Astrocyte (in vitro differentiated cells and primary cell): ENCODE results near the gene TBC1D8. TPM values are rescaled to one million over a fixed set of nuclear protein-coding genes. Genes with fewer than 3 reads are reported as not detected.

Experiments used
- DNase-seq: peaks from one replicate; pipeline ENCODE4 v3.0.0-alpha.2; 2010; ENCODE audit warnings: low read depth
- FAIRE-seq: peaks from 2 replicates; lab custom pipeline; 2011; peaks lifted over from hg19 to GRCh38; lab: Jason Lieb, UNC
- H2AFZ ChIP-seq: 2 replicates; pipeline ENCODE4 v1.6.0; 2012; ENCODE audit warnings: low read depth, low read length, inconsistent platforms
- H3K27ac ChIP-seq: 2 replicates; pipeline ENCODE4 v1.5.1; 2011; ENCODE audit warnings: low read depth, low read length, inconsistent platforms
- H3K27me3 ChIP-seq: 2 replicates; pipeline ENCODE4 v1.6.0; 2011; ENCODE audit warnings: low read length, inconsistent platforms; ENCODE audit not compliant: insufficient read depth
- H3K36me3 ChIP-seq: 2 replicates; pipeline ENCODE4 v1.5.1; 2011; ENCODE audit warnings: low read length, inconsistent platforms; ENCODE audit not compliant: insufficient read depth
- H3K4me1 ChIP-seq: 2 replicates; pipeline ENCODE4 v1.5.1; 2011; ENCODE audit warnings: low read length, inconsistent platforms; ENCODE audit not compliant: insufficient read depth
- H3K4me2 ChIP-seq: 2 replicates; pipeline ENCODE4 v1.6.0; 2012; ENCODE audit warnings: low read length, inconsistent platforms
- H3K4me3 ChIP-seq: 2 replicates; pipeline ENCODE4 v1.5.1; 2011; ENCODE audit warnings: low read depth, mild to moderate bottlenecking, low read length, inconsistent platforms; ENCODE audit not compliant: insufficient read depth
- H3K79me2 ChIP-seq: 2 replicates; pipeline ENCODE4 v1.6.0; 2012; ENCODE audit warnings: mild to moderate bottlenecking, low read length, inconsistent platforms; ENCODE audit not compliant: insufficient read depth
- H3K9ac ChIP-seq: 2 replicates; pipeline ENCODE4 v1.6.0; 2012; ENCODE audit warnings: mild to moderate bottlenecking, low read length, inconsistent platforms
- H3K9me3 ChIP-seq: 2 replicates; pipeline ENCODE4 v1.5.1; 2012; ENCODE audit warnings: low read depth, mild to moderate bottlenecking, low read length, inconsistent platforms; ENCODE audit not compliant: insufficient read depth
- H4K20me1 ChIP-seq: 2 replicates; pipeline ENCODE4 v1.6.0; 2012; ENCODE audit warnings: low read length, inconsistent platforms; ENCODE audit not compliant: insufficient read depth
- H3K27ac Mint-ChIP-seq: one replicate; pipeline ENCODE4 v1.8.0; 2021; ENCODE audit warnings: mild to moderate bottlenecking, mixed read lengths; ENCODE audit not compliant: unreplicated experiment
- H3K27me3 Mint-ChIP-seq: one replicate; pipeline ENCODE4 v1.8.0; 2021; ENCODE audit warnings: low read depth, mixed read lengths; ENCODE audit not compliant: unreplicated experiment
- H3K36me3 Mint-ChIP-seq: one replicate; pipeline ENCODE4 v1.8.0; 2021; ENCODE audit warnings: low read depth, mixed read lengths; ENCODE audit not compliant: unreplicated experiment
- H3K4me1 Mint-ChIP-seq: one replicate; pipeline ENCODE4 v1.8.0; 2021; ENCODE audit warnings: low read depth, mixed read lengths; ENCODE audit not compliant: unreplicated experiment
- H3K4me3 Mint-ChIP-seq: one replicate; pipeline ENCODE4 v1.8.0; 2021; ENCODE audit warnings: mild to moderate bottlenecking, moderate library complexity, mixed read lengths; ENCODE audit not compliant: unreplicated experiment
- H3K9me3 Mint-ChIP-seq: one replicate; pipeline ENCODE4 v1.8.0; 2021; ENCODE audit warnings: mild to moderate bottlenecking, mixed read lengths; ENCODE audit not compliant: unreplicated experiment
- EZH2 ChIP-seq: IDR thresholded peaks from 2 replicates; pipeline ENCODE4 v1.6.1; 2012; ENCODE audit warnings: mild to moderate bottlenecking, low read length, inconsistent platforms; ENCODE audit not compliant: insufficient read depth
- total RNA-seq: library from RNA; stranded (reverse); gene quantifications from 2 replicates; pipeline ENCODE4 v1.2.1, GENCODE V29; 2021
- TF ChIP-seq, protein P1 (sequence below): IDR thresholded peaks from 2 replicates; pipeline ENCODE4 v1.5.1; 2011; ENCODE audit warnings: low read depth, mild to moderate bottlenecking, inconsistent platforms, low read length, moderate library complexity; ENCODE audit not compliant: insufficient read depth

Gene TBC1D8
- total RNA-seq, 1 donor from 2014 or later, result 2.4 TPM

DNA sequence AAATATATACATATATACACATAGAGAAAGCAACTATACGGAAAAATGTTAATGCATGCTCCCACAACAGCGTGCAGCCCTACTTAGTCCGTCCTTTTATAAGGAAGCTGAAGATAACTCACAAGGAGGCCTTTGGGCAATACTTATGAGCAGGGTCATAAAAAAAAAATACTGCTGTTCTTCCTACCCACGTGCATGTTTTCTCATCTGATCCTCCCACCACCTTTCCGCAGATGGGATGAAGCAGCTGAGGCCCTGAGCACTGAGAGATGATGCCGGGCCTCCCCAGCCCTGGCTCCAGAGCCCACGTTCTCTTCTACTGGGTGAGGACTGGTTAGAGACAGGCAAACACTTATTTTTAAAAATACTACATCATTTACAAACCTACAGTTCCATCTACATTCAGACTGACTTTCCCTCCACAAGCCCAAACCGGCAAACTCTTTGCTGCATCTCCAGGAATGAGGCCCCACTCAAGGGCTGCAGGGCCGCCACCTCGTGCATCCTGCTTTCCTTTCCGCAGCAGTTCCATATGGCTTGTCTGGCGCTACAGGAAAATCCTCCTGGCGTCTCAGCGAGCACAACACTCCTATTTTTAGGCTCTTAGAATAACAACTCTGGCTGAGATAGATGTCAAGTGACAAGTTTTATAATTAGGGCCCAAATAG is 41.6 kb downstream of the TBC1D8 start:
- Mint-ChIP-seq H3K36me3 (no peaks in the 10 kb centered on the region), H3K9me3 (no peaks in the 10 kb centered on the region), H3K27me3 (no peaks in the 10 kb centered on the region), H3K4me1 (peaks cover 15% of the 10 kb centered on the region), H3K27ac (no peak overlapping the region), H3K4me3 (no peak overlapping the region)
- H4K20me1 ChIP-seq, result no peaks in the 10 kb centered on the region
- H3K4me3 ChIP-seq, result no peak overlapping the region
- H3K4me1 ChIP-seq, result no peaks in the 10 kb centered on the region
- no peak overlapping the region for H3K4me2 ChIP-seq
- DNase-seq (no peak), FAIRE-seq (no peak)
- no peak overlapping the region for H3K27ac ChIP-seq
- no peaks in the 10 kb centered on the region for H3K36me3 ChIP-seq
- H3K9me3 ChIP-seq, result no peaks in the 10 kb centered on the region
- no peak overlapping the region for H3K9ac ChIP-seq
- TF ChIP-seq, protein P1, sequence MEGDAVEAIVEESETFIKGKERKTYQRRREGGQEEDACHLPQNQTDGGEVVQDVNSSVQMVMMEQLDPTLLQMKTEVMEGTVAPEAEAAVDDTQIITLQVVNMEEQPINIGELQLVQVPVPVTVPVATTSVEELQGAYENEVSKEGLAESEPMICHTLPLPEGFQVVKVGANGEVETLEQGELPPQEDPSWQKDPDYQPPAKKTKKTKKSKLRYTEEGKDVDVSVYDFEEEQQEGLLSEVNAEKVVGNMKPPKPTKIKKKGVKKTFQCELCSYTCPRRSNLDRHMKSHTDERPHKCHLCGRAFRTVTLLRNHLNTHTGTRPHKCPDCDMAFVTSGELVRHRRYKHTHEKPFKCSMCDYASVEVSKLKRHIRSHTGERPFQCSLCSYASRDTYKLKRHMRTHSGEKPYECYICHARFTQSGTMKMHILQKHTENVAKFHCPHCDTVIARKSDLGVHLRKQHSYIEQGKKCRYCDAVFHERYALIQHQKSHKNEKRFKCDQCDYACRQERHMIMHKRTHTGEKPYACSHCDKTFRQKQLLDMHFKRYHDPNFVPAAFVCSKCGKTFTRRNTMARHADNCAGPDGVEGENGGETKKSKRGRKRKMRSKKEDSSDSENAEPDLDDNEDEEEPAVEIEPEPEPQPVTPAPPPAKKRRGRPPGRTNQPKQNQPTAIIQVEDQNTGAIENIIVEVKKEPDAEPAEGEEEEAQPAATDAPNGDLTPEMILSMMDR, result no peak
- TF ChIP-seq EZH2, result no peak
- peaks cover 16% of the 10 kb centered on the region for H3K27me3 ChIP-seq
- no peak overlapping the region for H2AFZ ChIP-seq
- H3K79me2 ChIP-seq, result no peaks in the 10 kb centered on the region

DNA sequence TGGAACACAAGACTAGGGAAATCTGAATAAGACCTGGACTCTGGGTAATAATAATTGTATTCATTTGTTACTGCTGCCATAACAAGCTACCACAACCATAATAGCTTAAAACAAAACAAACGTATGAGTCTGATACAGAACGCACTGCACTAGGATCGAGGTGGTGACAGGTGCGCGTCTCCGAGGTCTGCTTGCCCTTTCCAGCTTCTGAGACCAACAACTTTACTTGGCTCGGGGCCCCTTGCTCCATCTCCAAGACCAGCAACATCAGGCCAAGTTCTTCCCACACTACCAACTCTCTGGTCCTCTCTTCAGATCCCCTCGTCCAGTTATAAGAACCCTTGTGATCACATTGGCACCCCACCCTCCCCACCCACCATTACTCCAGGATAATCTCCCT is 42.8 kb downstream of the TBC1D8 start:
- H3K27ac ChIP-seq, result no peak overlapping the region
- no peak overlapping the region for H2AFZ ChIP-seq
- Mint-ChIP-seq H3K36me3 (no peaks in the 10 kb centered on the region), H3K4me3 (no peak overlapping the region), H3K9me3 (no peaks in the 10 kb centered on the region), H3K4me1 (peaks cover 8% of the 10 kb centered on the region), H3K27ac (no peak overlapping the region), H3K27me3 (no peaks in the 10 kb centered on the region)
- DNase-seq, result no peak
- H3K4me3 ChIP-seq, result no peak overlapping the region
- H4K20me1 ChIP-seq, result no peaks in the 10 kb centered on the region
- no peaks in the 10 kb centered on the region for H3K4me1 ChIP-seq
- H3K27me3 ChIP-seq, result peaks cover 9% of the 10 kb centered on the region
- no peak overlapping the region for H3K9ac ChIP-seq
- TF ChIP-seq, protein P1, result no peak
- TF ChIP-seq EZH2, result no peak
- FAIRE-seq, result no peak
- H3K79me2 ChIP-seq, result no peaks in the 10 kb centered on the region
- no peaks in the 10 kb centered on the region for H3K9me3 ChIP-seq
- no peaks in the 10 kb centered on the region for H3K36me3 ChIP-seq
- no peak overlapping the region for H3K4me2 ChIP-seq

DNA sequence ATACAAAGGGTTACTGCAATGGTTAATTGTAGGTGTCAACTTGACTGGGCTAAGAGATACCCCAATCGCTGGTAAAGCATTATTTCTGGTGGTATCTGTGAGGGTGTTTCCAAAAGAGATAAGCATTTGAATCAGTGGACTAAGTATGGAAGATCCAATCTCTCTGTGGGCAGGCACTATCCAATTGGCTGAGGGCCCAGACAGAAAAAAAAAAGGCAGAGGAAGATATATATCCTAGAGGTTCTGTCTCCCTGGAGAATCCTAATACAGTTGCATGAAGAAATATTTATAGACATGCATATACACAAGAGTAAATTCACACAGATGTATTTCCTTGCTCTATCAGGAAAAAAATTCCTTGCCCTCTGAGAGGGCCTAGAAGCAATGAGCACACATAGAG is 43.9 kb downstream of the TBC1D8 start:
- no peak overlapping the region for H3K27ac ChIP-seq
- FAIRE-seq, result no peak
- no peak overlapping the region for H3K4me2 ChIP-seq
- H3K4me1 ChIP-seq, result no peaks in the 10 kb centered on the region
- Mint-ChIP-seq H3K4me1 (peaks cover 4% of the 10 kb centered on the region), H3K27ac (no peak overlapping the region), H3K36me3 (no peaks in the 10 kb centered on the region), H3K4me3 (no peak overlapping the region), H3K9me3 (peaks cover 6% of the 10 kb centered on the region), H3K27me3 (no peaks in the 10 kb centered on the region)
- H4K20me1 ChIP-seq, result no peaks in the 10 kb centered on the region
- H3K79me2 ChIP-seq, result no peaks in the 10 kb centered on the region
- DNase-seq, result no peak
- no peak overlapping the region for H2AFZ ChIP-seq
- no peaks in the 10 kb centered on the region for H3K36me3 ChIP-seq
- no peak overlapping the region for H3K4me3 ChIP-seq
- TF ChIP-seq, protein P1, result no peak
- no peak for TF ChIP-seq EZH2
- no peaks in the 10 kb centered on the region for H3K9me3 ChIP-seq
- peaks cover 2% of the 10 kb centered on the region for H3K27me3 ChIP-seq
- no peak overlapping the region for H3K9ac ChIP-seq
